DMS53 (cell line): ENCODE results near the gene INHBB.

Experiments
- DNase-seq: peaks from one replicate; lab custom pipeline; 2025; lab: John Stamatoyannopoulos, UW

The INHBB gene

GRCh38 chr2:120358734-120359465 lies 13.0 kb downstream of the INHBB start:
- peak; percentile 15 for DNase-seq

GRCh38 chr2:120360307-120360855 lies 14.4 kb downstream of the INHBB start:
- DNase-seq = no peak

GRCh38 chr2:120362926-120363325 lies 17.0 kb downstream of the INHBB start:
- no peak for DNase-seq

GRCh38 chr2:120365236-120365793 lies 19.4 kb downstream of the INHBB start:
- DNase-seq = no peak

- no peak for DNase-seq
Observed at GRCh38 chr2:120366698-120367097, 20.8 kb downstream of the INHBB start.

GRCh38 chr2:120367221-120367620 lies 21.3 kb downstream of the INHBB start:
- DNase-seq = no peak

GRCh38 chr2:120367649-120368048 lies 21.7 kb downstream of the INHBB start:
- DNase-seq = no peak

GRCh38 chr2:120368086-120368485 lies 22.1 kb downstream of the INHBB start:
- no peak for DNase-seq

- DNase-seq = no peak
Observed at GRCh38 chr2:120369250-120369649, 23.3 kb downstream of the INHBB start.

GRCh38 chr2:120371969-120372625 lies 26.2 kb downstream of the INHBB start:
- no peak for DNase-seq

GRCh38 chr2:120372816-120373215 lies 26.9 kb downstream of the INHBB start:
- DNase-seq = no peak

- DNase-seq = no peak
Observed at GRCh38 chr2:120373424-120373823, 27.5 kb downstream of the INHBB start.

- DNase-seq = no peak
Observed at GRCh38 chr2:120374821-120375220, 28.9 kb downstream of the INHBB start.

GRCh38 chr2:120375251-120376020 lies 29.5 kb downstream of the INHBB start:
- DNase-seq = no peak

GRCh38 chr2:120376101-120376500 lies 30.2 kb downstream of the INHBB start:
- DNase-seq = no peak

GRCh38 chr2:120376679-120377640 lies 31.0 kb downstream of the INHBB start:
- no peak for DNase-seq

- no peak for DNase-seq
Observed at GRCh38 chr2:120378605-120379004, 32.7 kb downstream of the INHBB start.

GRCh38 chr2:120379916-120380893 lies 34.3 kb downstream of the INHBB start:
- peak; percentile 99 for DNase-seq

- peak; percentile 72 for DNase-seq
Observed at GRCh38 chr2:120381192-120381591, 35.3 kb downstream of the INHBB start.

GRCh38 chr2:120381661-120382060 lies 35.7 kb downstream of the INHBB start:
- DNase-seq = peak; percentile 76
